ENCODE measurements around the gene FASTK.

FASTK gene

GRCh38 chr7:151082141-151083070 is 1.8 kb upstream of the FASTK start:
- no peak for DNase-seq (ENCODE audit: low read depth, low spot score)
- TF ChIP-seq CTCF (IDR thresholded peaks at IDR 0.05; ENCODE audit: low read depth, low read length): no peak
- in situ Hi-C loops (cut with HindIII; ENCODE audit: low sequenced_read_pairs): no loop called here

GRCh38 chr7:151081170-151082101 is 827 bp upstream of the FASTK start:
- H3K4me3 ChIP-seq (ENCODE audit: low read depth, low read length): peak overlapping the region; percentile 25
- in situ Hi-C loops (cut with HindIII; ENCODE audit: low sequenced_read_pairs): no loop called here
- no peak for TF ChIP-seq CTCF (IDR thresholded peaks at IDR 0.05; ENCODE audit: low read depth, low read length)
- no peak for DNase-seq (ENCODE audit: low read depth, low spot score)

More at GRCh38 chr7:151082141-151083070, 1.8 kb upstream of the FASTK start:
- H3K4me3 ChIP-seq (ENCODE audit: low read depth, low read length): peak overlapping the region; percentile 76

GRCh38 chr7:151080067-151080521 is 515 bp downstream of the FASTK start:
- in situ Hi-C loops (cut with HindIII; ENCODE audit: low sequenced_read_pairs): no loop called here
- TF ChIP-seq CTCF (IDR thresholded peaks at IDR 0.05; ENCODE audit: low read depth, low read length): no peak
- H3K4me3 ChIP-seq (ENCODE audit: low read depth, low read length): peak overlapping the region; percentile 76
- no peak for DNase-seq (ENCODE audit: low read depth, low spot score)

- TF ChIP-seq CTCF (IDR thresholded peaks at IDR 0.05; ENCODE audit: low read depth, low read length): no peak
- H3K4me3 ChIP-seq (ENCODE audit: low read depth, low read length): peak overlapping the region; percentile 76
- no peak for DNase-seq (ENCODE audit: low read depth, low spot score)
- in situ Hi-C loops (cut with HindIII; ENCODE audit: low sequenced_read_pairs): no loop called here
Measured at GRCh38 chr7:151079199-151079910, 1.3 kb downstream of the FASTK start.

- no peak overlapping the region for H3K4me3 ChIP-seq (ENCODE audit: low read depth, low read length)
- DNase-seq (ENCODE audit: low read depth, low spot score): no peak
- no peak for TF ChIP-seq CTCF (IDR thresholded peaks at IDR 0.05; ENCODE audit: low read depth, low read length)
- in situ Hi-C loops (cut with HindIII; ENCODE audit: low sequenced_read_pairs): no loop called here
Measured at GRCh38 chr7:151078233-151079040, 2.2 kb downstream of the FASTK start.

All from astrocyte of the spinal cord (primary cell).